ENCODE measurements around the gene DPH1.

GRCh38 chr17:2086306-2086705 is 56.4 kb downstream of the DPH1 start:
- TF ChIP-seq CTCF (IDR thresholded peaks at IDR 0.05; ENCODE audit: low read depth, low read length, poor library complexity, severe bottlenecking), result no peak
- TF ChIP-seq EZH2phosphoT487 (IDR thresholded peaks at IDR 0.05; ENCODE audit: borderline replicate concordance, low read length), result no peak

Data from DOHH2 (cell line).